DOHH2 (cell line): ENCODE results near the gene RPS2.

Source experiments
- H3F3A ChIP-seq: fragments of 200-600 bp; sonication (generic), shearing (Covaris generic); 2 replicates; pipeline ENCODE4 v1.6.0; 2016; ENCODE audit warnings: antibody characterized with exemption, mild to moderate bottlenecking; ENCODE audit not compliant: control insufficient read depth, insufficient read depth
- H3K27ac ChIP-seq: fragments of 200-600 bp; sonication (generic); 2 replicates; pipeline ENCODE4 v1.5.1; 2014; ENCODE audit warnings: low read depth, mild to moderate bottlenecking, low read length, moderate library complexity
- H3K27me3 ChIP-seq: fragments of 200-600 bp; sonication (generic); 2 replicates; pipeline ENCODE4 v1.6.1; 2014; ENCODE audit warnings: mild to moderate bottlenecking, low read length, mixed read lengths; ENCODE audit not compliant: control insufficient read depth
- H3K36me3 ChIP-seq: fragments of 200-600 bp; sonication (generic); 2 replicates; pipeline ENCODE4 v1.6.1; 2014; ENCODE audit warnings: mild to moderate bottlenecking, low read length, moderate library complexity, mixed read lengths; ENCODE audit not compliant: control insufficient read depth
- H3K4me1 ChIP-seq: fragments of 200-600 bp; sonication (generic); 2 replicates; pipeline ENCODE4 v1.6.1; 2014; ENCODE audit warnings: mild to moderate bottlenecking, low read length, mixed read lengths; ENCODE audit not compliant: control insufficient read depth
- H3K4me2 ChIP-seq: fragments of 200-600 bp; sonication (generic); 2 replicates; pipeline ENCODE4 v1.6.0; 2014; ENCODE audit warnings: mild to moderate bottlenecking, low read length, moderate library complexity
- H3K4me3 ChIP-seq: fragments of 200-600 bp; sonication (generic); 2 replicates; pipeline ENCODE4 v1.5.1; 2014; ENCODE audit warnings: mild to moderate bottlenecking, low read length, mixed read lengths
- H3K79me2 ChIP-seq: fragments of 200-600 bp; sonication (generic); 2 replicates; pipeline ENCODE4 v1.6.1; 2014; ENCODE audit warnings: mild to moderate bottlenecking, low read length, mixed read lengths; ENCODE audit not compliant: control insufficient read depth
- H3K9me2 ChIP-seq: fragments of 200-600 bp; sonication (generic); replicated peaks from 2 replicates; pipeline ENCODE4 v1.6.1; 2014; ENCODE audit warnings: mild to moderate bottlenecking, low read length, mixed read lengths; ENCODE audit not compliant: control insufficient read depth
- H3K9me3 ChIP-seq: fragments of 200-600 bp; sonication (generic); 2 replicates; pipeline ENCODE4 v1.6.1; 2014; ENCODE audit warnings: antibody characterized with exemption, low read length, mixed read lengths; ENCODE audit not compliant: control insufficient read depth, insufficient read depth
- H4K20me1 ChIP-seq: fragments of 200-600 bp; sonication (generic); 2 replicates; pipeline ENCODE4 v1.6.0; 2014; ENCODE audit warnings: low read depth, mild to moderate bottlenecking, antibody characterized with exemption, low read length, moderate library complexity; ENCODE audit not compliant: control insufficient read depth, insufficient read depth
- CTCF ChIP-seq: fragments of 200-600 bp; sonication (generic); IDR thresholded peaks from one replicate; pipeline ENCODE4 v1.5.1; 2014; ENCODE audit warnings: antibody characterized with exemption, mild to moderate bottlenecking, low read depth, low read length; ENCODE audit not compliant: poor library complexity, severe bottlenecking
- EZH2phosphoT487 ChIP-seq: fragments of 200-600 bp; sonication (generic); IDR thresholded peaks from 2 replicates; pipeline ENCODE4 v1.6.1; 2017; ENCODE audit warnings: borderline replicate concordance, mild to moderate bottlenecking, antibody characterized with exemption, low read length, moderate library complexity, mixed read lengths

Gene RPS2

GRCh38 chr16:1974157-1975070, 9.8 kb upstream of the RPS2 start:
- H3K9me2 ChIP-seq, result no peaks in the 10 kb centered on the region
- no peak overlapping the region for H3K4me3 ChIP-seq
- H3K79me2 ChIP-seq, result peaks cover 39% of the 10 kb centered on the region
- no peak overlapping the region for H3K27ac ChIP-seq
- no peaks in the 10 kb centered on the region for H4K20me1 ChIP-seq
- peaks cover 60% of the 10 kb centered on the region for H3K36me3 ChIP-seq
- peaks cover 5% of the 10 kb centered on the region for H3F3A ChIP-seq
- no peak overlapping the region for H3K4me2 ChIP-seq
- no peak for TF ChIP-seq CTCF
- TF ChIP-seq EZH2phosphoT487, result no peak
- no peaks in the 10 kb centered on the region for H3K9me3 ChIP-seq
- H3K4me1 ChIP-seq, result peaks cover 26% of the 10 kb centered on the region
- H3K27me3 ChIP-seq, result 0 out of 2 replicates have a peak, but pooled peaks cover 1% of the 10 kb centered on the region

- no peaks in the 10 kb centered on the region for H4K20me1 ChIP-seq
- peak overlapping the region; percentile 97; the same call in 1 of the 2 replicates for H3K4me2 ChIP-seq
- peaks cover 5% of the 10 kb centered on the region for H3F3A ChIP-seq
- no peak overlapping the region for H3K27ac ChIP-seq
- peaks cover 26% of the 10 kb centered on the region for H3K4me1 ChIP-seq
- no peak overlapping the region; the same call in 1 of the 2 replicates for H3K4me3 ChIP-seq
- TF ChIP-seq CTCF, result no peak
- TF ChIP-seq EZH2phosphoT487, result no peak
- H3K9me3 ChIP-seq, result no peaks in the 10 kb centered on the region
- no peaks in the 10 kb centered on the region for H3K9me2 ChIP-seq
- H3K27me3 ChIP-seq, result no peaks in the 10 kb centered on the region
- peaks cover 39% of the 10 kb centered on the region for H3K79me2 ChIP-seq
- peaks cover 59% of the 10 kb centered on the region for H3K36me3 ChIP-seq
These were observed 9.0 kb upstream of the RPS2 start for GRCh38 chr16:1973461-1974156.

GRCh38 chr16:1972490-1972877, 7.9 kb upstream of the RPS2 start:
- H3K79me2 ChIP-seq, result peaks cover 39% of the 10 kb centered on the region
- H3K27ac ChIP-seq, result no peak overlapping the region
- H3K36me3 ChIP-seq, result peaks cover 49% of the 10 kb centered on the region
- H3K4me1 ChIP-seq, result peaks cover 26% of the 10 kb centered on the region
- no peaks in the 10 kb centered on the region for H3K9me2 ChIP-seq
- peaks cover 5% of the 10 kb centered on the region for H3F3A ChIP-seq
- H3K4me3 ChIP-seq, result peak overlapping the region; percentile 98
- H3K27me3 ChIP-seq, result no peaks in the 10 kb centered on the region
- H4K20me1 ChIP-seq, result no peaks in the 10 kb centered on the region
- no peaks in the 10 kb centered on the region for H3K9me3 ChIP-seq
- TF ChIP-seq EZH2phosphoT487 (no peak), CTCF (no peak)
- H3K4me2 ChIP-seq, result peak overlapping the region; percentile 97
